Tibial nerve (tissue), 4 donors: ENCODE results near the gene MATR3. TPM values are rescaled to one million over a fixed set of nuclear protein-coding genes. Genes with fewer than 3 reads are reported as not detected.

Source experiments
- DNase-seq, 2 donors: peaks; one replicate each; pipeline ENCODE4 v3.0.0-alpha.2; 2019; ENCODE audit warnings: low spot score in 2 of 2
- H3K27ac ChIP-seq, 4 donors: fragments of 200-600 bp; sonication (generic) in 3 of 4; one replicate each; pipeline ENCODE4 v1.5.1; 2017 to 2019; ENCODE audit warnings: mild to moderate bottlenecking in 1 of 4
- H3K27me3 ChIP-seq, 2 donors: fragments of 200-600 bp; sonication (generic) in 1 of 2; one replicate each; pipeline versions ENCODE4 v1.5.1 to v1.6.0; 2017 to 2019
- H3K36me3 ChIP-seq, 3 donors: fragments of 200-600 bp; sonication (generic); one replicate each; pipeline ENCODE4 v1.5.1; 2018 to 2019
- H3K4me1 ChIP-seq, 4 donors: fragments of 200-600 bp; sonication (generic) in 3 of 4; one replicate each; pipeline ENCODE4 v1.5.1; 2017 to 2019
- H3K4me3 ChIP-seq, 4 donors: fragments of 200-600 bp; sonication (generic) in 3 of 4; one replicate each; pipeline ENCODE4 v1.5.1; 2017 to 2019; ENCODE audit warnings: mild to moderate bottlenecking in 1 of 4, moderate library complexity in 1 of 4
- H3K9me3 ChIP-seq, 4 donors: fragments of 200-600 bp; sonication (generic) in 3 of 4; one replicate each; pipeline ENCODE4 v1.5.1; 2017 to 2019
- CTCF ChIP-seq, 5 experiments: fragments of 200-600 bp in 3 of 5; fragments of 450-650 bp in 2 of 5; sonication (generic) in 3 of 5; IDR thresholded peaks; one replicate each; pipeline ENCODE4 v1.5.1; 2016 to 2019; ENCODE audit warnings: antibody characterized with exemption in 5 of 5, mild to moderate bottlenecking in 3 of 5, moderate library complexity in 2 of 5
- EP300 ChIP-seq, 2 donors: sonication (generic); formaldehyde crosslinking; IDR thresholded peaks; one replicate each; pipeline ENCODE4 v1.6.1; 2017; ENCODE audit warnings: antibody characterized with exemption in 2 of 2, mild to moderate bottlenecking in 1 of 2
- POLR2A ChIP-seq, 2 donors: fragments of 450-650 bp; IDR thresholded peaks; one replicate each; pipeline ENCODE4 v1.6.1; 2017; ENCODE audit warnings: antibody characterized with exemption in 2 of 2, mild to moderate bottlenecking in 2 of 2, moderate library complexity in 2 of 2
- WGBS, 2 donors: methylation state at CpG; one replicate each; pipeline ENCODE4 v1.1.5; 2018; 5-methylcytosine and 5-hydroxymethylcytosine counted together
- total RNA-seq, 4 donors: library from RNA; depleted of rRNA; stranded (reverse); fragments of >200 nt; gene quantifications; one replicate each; pipeline ENCODE4 v1.1.0, GENCODE V29; 2016

The MATR3 gene
- total RNA-seq, 4 donors from 2014 or later: 147 to 231 (median 196) TPM

GRCh38 chr5:139273322-139273571 is 20.3 kb upstream of the MATR3 start:
- H3K4me1 ChIP-seq: peaks cover 0 to 49% (median 19%) of the 10 kb centered on the region in 4 donors
- no peaks in the 10 kb centered on the region for H3K9me3 ChIP-seq
- H3K36me3 ChIP-seq: peaks cover 0 to 11% (median 0%) of the 10 kb centered on the region in 3 donors
- TF ChIP-seq EP300 (IDR thresholded peaks at IDR 0.05) (no peak), POLR2A (IDR thresholded peaks at IDR 0.05) (no peak), CTCF (IDR thresholded peaks at IDR 0.05) (no peak)
- peak overlapping the region; percentile 39 to 86 (median 76) for H3K27ac ChIP-seq
- WGBS, 2 donors: 4% methylated on average over 3 of the region's 3 CpGs
- peak overlapping the region; percentile 39 to 71 (median 62) for H3K4me3 ChIP-seq
- no peak for DNase-seq
- no peaks in the 10 kb centered on the region for H3K27me3 ChIP-seq

DNA sequence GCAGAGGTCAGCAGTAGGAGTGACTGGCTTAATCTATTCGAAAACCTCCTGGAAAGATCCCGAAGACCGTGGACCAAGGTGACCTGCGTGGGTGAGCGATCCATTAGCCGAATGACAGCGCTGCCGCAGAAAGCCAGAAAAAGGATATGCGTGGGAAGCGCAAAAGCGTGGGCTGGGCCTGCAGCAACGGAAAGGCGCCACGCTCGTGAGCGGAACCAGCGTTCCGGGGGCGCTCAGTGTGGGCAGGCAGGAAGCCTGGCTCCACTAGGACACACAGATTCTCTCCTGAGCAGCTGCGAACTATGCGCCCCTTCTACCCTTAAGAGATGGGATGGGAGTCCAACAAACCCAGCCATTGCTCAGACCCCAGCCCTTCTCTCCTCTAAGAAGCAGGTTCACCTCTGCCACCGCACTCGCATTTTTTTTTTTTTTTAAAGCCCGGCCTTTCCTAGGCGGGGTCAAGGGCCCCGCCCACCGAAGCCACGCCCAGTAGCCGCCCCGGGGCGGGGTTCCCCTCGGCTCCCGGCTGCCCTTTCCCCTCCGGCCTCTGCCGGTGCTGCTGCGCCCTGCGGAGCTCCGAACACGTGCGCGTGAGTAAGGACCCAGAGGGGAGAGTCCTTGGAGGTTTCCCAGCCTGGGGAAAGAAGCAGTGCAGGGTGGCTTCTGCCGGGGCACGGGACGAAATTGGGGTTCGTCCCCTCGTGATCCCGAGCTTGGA is 19.8 kb upstream of the MATR3 start:
- Histone ChIP-seq H3K4me1 (peaks cover 0 to 44% (median 17%) of the 10 kb centered on the region in 4 donors), H3K4me3 (peak overlapping the region; percentile 39 to 71 (median 62)), H3K36me3 (peaks cover 0 to 16% (median 0%) of the 10 kb centered on the region in 3 donors), H3K9me3 (no peaks in the 10 kb centered on the region), H3K27me3 (no peaks in the 10 kb centered on the region), H3K27ac (peak overlapping the region; percentile 51 to 86 (median 76))
- peak; percentile 61 to 75 for DNase-seq
- TF ChIP-seq EP300 (IDR thresholded peaks at IDR 0.05) (peak; percentile 39 to 69), CTCF (IDR thresholded peaks at IDR 0.05) (peak in 4 of 5 experiments; percentile 9 to 58 (median 32)), POLR2A (IDR thresholded peaks at IDR 0.05) (peak in 1 of 2 donors; percentile 40)
- 0 to 1% methylated on average over 35 to 46 of the region's 47 CpGs for WGBS, 2 donors

DNA sequence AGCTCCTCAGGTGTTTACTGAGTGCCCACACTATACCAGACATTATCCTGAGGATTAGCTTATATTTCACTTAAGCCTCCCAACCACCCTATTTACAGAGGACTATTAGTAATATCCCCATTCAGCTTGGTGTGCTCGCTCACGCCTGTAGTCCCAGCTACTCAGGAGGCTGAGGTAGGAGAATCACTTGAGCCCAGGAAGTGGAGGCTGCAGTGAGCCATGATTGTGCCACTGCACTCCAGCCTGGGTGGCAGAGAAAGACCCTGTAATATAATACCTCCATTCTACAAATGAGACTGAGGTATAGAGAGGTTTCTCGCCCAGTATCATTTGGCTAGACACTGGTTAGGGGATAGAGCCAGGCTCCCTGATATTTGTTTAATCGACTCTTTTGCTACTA is 18.0 kb upstream of the MATR3 start:
- Histone ChIP-seq H3K27me3 (no peaks in the 10 kb centered on the region), H3K4me1 (peaks cover 0 to 42% (median 17%) of the 10 kb centered on the region in 4 donors), H3K36me3 (peaks cover 0 to 33% (median 0%) of the 10 kb centered on the region in 3 donors), H3K27ac (no peak overlapping the region), H3K9me3 (no peaks in the 10 kb centered on the region), H3K4me3 (no peak overlapping the region)
- no peak for DNase-seq
- WGBS, 2 donors: 91 to 98% methylated on average over 4 of the region's 4 CpGs
- TF ChIP-seq CTCF (IDR thresholded peaks at IDR 0.05): no peak
- no peak for TF ChIP-seq POLR2A (IDR thresholded peaks at IDR 0.05)
- no peak for TF ChIP-seq EP300 (IDR thresholded peaks at IDR 0.05)

- Histone ChIP-seq H3K9me3 (no peaks in the 10 kb centered on the region), H3K4me1 (peaks cover 0 to 42% (median 17%) of the 10 kb centered on the region in 4 donors), H3K4me3 (no peak overlapping the region), H3K27me3 (no peaks in the 10 kb centered on the region), H3K36me3 (peaks cover 0 to 33% (median 0%) of the 10 kb centered on the region in 3 donors), H3K27ac (no peak overlapping the region)
- WGBS, 2 donors: 87 to 91% methylated on average over 3 of the region's 3 CpGs
- DNase-seq: no peak
- TF ChIP-seq CTCF (IDR thresholded peaks at IDR 0.05) (no peak), POLR2A (IDR thresholded peaks at IDR 0.05) (no peak), EP300 (IDR thresholded peaks at IDR 0.05) (no peak)
These were observed 17.6 kb upstream of the MATR3 start for GRCh38 chr5:139275956-139276355.

DNA sequence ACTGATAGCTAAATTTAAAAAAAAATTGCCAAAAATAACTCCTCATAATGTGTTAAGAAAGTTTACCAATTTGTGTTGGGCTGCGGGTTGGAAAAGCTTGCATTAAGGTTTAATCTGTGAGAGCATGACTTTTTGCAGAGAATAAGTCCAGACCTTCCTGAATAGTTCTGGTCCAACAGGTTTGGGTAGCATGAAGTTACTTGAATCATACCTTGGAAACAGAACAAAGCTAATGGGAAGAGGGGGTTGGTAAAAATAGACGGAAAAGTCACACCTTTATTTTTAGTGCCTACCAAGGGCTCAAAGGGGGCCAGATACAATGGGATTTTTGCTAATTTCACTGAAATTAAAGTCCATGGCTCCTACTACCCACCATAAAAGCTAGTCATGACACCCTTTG is 17.1 kb upstream of the MATR3 start:
- H3K4me3 ChIP-seq: no peak overlapping the region
- no peak for TF ChIP-seq POLR2A (IDR thresholded peaks at IDR 0.05)
- no peak for TF ChIP-seq CTCF (IDR thresholded peaks at IDR 0.05)
- no peak for TF ChIP-seq EP300 (IDR thresholded peaks at IDR 0.05)
- DNase-seq: no peak
- H3K27me3 ChIP-seq: no peaks in the 10 kb centered on the region
- peaks cover 0 to 42% (median 17%) of the 10 kb centered on the region in 4 donors for H3K4me1 ChIP-seq
- H3K9me3 ChIP-seq: no peaks in the 10 kb centered on the region
- no peak overlapping the region for H3K27ac ChIP-seq
- 79 to 89% methylated on average over 2 of the region's 2 CpGs for WGBS, 2 donors
- H3K36me3 ChIP-seq: peaks cover 0 to 33% (median 0%) of the 10 kb centered on the region in 3 donors
